Measurements from ENCODE around the gene UBA52.
A peak's percentile ranks its signal among the peaks of the same experiment; 100 is the strongest.

DNA sequence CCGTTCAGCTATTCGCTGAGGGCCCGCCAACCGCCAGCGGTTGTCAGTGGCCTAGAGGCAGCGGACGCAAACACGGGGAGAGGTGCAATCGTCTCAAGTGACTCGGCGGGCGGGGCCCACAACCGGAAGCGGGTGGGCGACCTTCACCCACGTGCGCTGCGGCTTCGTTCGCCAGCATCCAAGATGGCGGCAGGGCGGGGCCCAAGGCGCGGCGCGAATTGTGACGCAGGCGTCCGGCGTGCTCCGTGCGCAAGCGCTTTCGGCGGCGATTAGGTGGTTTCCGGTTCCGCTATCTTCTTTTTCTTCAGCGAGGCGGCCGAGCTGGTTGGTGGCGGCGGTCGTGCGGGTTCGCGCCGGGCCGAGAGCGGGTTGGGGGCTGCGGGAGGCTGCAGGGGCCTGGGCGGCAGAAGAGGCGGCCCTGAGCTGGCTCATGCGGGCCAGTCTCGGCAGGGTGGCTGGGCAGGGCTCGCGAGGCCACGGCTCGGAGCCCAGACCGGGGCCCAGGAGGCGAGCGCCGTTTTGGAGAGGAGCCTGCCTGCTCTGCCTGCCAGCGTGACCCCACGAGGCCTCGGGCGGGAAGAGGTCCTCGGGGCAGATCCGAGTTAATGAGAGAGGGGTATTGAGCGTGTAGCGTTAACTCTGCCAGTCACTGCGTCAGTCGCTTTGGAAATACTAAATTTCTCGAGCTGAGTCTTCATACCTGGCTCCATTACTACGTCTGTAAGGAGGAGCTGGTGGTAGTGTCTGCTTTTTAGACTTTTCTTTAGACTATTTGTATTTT, at the start of gene UBA52:
- TF ChIP-seq, protein P1, sequence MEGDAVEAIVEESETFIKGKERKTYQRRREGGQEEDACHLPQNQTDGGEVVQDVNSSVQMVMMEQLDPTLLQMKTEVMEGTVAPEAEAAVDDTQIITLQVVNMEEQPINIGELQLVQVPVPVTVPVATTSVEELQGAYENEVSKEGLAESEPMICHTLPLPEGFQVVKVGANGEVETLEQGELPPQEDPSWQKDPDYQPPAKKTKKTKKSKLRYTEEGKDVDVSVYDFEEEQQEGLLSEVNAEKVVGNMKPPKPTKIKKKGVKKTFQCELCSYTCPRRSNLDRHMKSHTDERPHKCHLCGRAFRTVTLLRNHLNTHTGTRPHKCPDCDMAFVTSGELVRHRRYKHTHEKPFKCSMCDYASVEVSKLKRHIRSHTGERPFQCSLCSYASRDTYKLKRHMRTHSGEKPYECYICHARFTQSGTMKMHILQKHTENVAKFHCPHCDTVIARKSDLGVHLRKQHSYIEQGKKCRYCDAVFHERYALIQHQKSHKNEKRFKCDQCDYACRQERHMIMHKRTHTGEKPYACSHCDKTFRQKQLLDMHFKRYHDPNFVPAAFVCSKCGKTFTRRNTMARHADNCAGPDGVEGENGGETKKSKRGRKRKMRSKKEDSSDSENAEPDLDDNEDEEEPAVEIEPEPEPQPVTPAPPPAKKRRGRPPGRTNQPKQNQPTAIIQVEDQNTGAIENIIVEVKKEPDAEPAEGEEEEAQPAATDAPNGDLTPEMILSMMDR (IDR thresholded peaks at IDR 0.05; ENCODE audit: insufficient read depth, low read length), result no peak
- TF ChIP-seq GABPA (IDR thresholded peaks at IDR 0.05; ENCODE audit: low read depth) (peak; percentile 76), POLR2AphosphoS5 (IDR thresholded peaks at IDR 0.05; ENCODE audit: low read depth) (peak; percentile 96)
- TF ChIP-seq, protein P2, sequence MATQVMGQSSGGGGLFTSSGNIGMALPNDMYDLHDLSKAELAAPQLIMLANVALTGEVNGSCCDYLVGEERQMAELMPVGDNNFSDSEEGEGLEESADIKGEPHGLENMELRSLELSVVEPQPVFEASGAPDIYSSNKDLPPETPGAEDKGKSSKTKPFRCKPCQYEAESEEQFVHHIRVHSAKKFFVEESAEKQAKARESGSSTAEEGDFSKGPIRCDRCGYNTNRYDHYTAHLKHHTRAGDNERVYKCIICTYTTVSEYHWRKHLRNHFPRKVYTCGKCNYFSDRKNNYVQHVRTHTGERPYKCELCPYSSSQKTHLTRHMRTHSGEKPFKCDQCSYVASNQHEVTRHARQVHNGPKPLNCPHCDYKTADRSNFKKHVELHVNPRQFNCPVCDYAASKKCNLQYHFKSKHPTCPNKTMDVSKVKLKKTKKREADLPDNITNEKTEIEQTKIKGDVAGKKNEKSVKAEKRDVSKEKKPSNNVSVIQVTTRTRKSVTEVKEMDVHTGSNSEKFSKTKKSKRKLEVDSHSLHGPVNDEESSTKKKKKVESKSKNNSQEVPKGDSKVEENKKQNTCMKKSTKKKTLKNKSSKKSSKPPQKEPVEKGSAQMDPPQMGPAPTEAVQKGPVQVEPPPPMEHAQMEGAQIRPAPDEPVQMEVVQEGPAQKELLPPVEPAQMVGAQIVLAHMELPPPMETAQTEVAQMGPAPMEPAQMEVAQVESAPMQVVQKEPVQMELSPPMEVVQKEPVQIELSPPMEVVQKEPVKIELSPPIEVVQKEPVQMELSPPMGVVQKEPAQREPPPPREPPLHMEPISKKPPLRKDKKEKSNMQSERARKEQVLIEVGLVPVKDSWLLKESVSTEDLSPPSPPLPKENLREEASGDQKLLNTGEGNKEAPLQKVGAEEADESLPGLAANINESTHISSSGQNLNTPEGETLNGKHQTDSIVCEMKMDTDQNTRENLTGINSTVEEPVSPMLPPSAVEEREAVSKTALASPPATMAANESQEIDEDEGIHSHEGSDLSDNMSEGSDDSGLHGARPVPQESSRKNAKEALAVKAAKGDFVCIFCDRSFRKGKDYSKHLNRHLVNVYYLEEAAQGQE (IDR thresholded peaks at IDR 0.05; ENCODE audit: insufficient replicate concordance, low read depth), result peak; percentile 75

Data from HL-60 (cell line).